HG03439 (cell line): ENCODE results near the gene ZNF608.

Source experiments
- ATAC-seq: cut with Tn5 transposase; IDR thresholded peaks from one replicate; pipeline ENCODE4 v1.9.1; 2021; ENCODE audit warnings: mild to moderate bottlenecking, moderate library complexity; ENCODE audit not compliant: unreplicated experiment

The ZNF608 gene

GRCh38 chr5:124738681-124739633 is 7.5 kb downstream of the ZNF608 start:
- ATAC-seq = no peak

- ATAC-seq = no peak
Observed at GRCh38 chr5:124737651-124738050, 8.8 kb downstream of the ZNF608 start.

DNA sequence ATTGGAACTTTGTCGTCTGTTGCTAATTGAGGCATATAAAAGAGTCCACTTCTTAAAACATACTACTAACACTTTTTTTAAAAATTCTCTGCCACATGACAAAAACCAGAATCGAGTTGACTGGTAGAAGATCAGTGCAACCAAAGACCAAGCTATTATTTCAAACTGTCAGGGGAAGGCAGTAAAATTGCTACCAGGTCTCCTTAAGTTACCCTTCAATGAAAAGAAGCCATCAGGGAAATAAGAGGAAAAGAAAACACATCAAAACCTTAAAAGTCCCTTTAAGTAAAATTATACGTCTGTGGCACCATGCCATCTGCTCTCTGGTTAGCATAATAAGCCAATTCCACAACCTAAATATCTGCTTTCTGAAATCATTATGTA is 9.6 kb downstream of the ZNF608 start:
- ATAC-seq = no peak

GRCh38 chr5:124736082-124736804 is 10.2 kb downstream of the ZNF608 start:
- ATAC-seq = no peak

DNA sequence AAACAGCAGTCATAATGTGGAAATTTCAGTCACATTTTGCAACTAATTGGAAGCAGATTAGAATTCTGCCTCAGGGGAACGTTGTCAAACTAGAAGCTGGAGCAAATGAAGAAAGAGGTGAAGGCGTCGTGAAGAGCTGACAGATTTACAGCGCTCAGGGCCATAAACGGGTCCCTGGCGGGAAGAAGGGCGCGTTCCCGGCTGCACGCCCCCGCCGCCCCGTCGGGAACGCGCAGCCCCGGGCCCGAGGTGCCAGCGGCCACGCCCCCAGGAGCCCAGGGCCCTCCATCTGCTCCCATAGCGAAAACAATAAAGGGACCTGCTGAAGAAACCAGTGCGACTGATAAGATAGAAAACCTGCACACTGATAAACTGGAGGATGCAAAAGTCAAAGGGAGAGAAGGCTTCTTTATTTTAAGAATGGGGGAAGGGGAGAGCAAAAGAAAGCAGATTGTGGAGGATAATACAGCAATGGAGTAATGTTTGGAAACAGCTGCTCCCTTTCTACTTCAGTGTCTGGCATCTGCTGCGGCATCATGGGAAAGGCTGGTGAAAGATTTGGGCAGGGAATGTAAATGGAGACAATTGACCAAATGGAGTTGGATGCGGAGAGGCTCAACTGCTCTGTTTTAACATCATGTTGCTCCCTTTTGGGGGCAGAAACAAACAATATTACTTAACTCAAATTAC is 11.1 kb downstream of the ZNF608 start:
- no peak for ATAC-seq

DNA sequence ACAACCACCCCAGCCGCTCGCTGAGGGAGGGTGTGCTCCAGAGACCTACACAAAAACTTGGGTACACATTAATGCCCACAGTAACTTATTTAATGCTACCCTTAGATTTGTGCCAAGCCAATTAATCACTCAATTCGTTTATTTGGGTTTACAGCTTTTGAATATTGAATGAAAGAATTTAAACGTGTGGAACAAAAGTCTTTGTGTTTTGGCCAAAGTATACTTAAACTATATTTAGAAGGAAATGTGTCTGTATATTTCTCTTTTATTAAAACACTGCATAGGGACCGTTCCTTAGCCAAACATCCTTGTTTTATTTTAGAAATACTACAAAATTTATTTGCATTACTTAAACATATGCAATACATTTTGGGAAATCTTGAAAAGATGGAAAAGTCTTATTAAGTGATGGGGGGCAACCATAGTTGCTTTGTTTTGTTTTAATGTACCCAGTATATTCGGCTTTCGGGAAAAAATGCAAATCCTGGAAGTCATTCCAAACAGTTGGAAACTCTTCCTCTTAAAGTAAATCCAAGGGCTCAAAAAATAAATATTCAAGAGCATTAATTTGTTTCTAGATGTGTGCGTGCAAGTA is 11.8 kb downstream of the ZNF608 start:
- ATAC-seq = no peak

DNA sequence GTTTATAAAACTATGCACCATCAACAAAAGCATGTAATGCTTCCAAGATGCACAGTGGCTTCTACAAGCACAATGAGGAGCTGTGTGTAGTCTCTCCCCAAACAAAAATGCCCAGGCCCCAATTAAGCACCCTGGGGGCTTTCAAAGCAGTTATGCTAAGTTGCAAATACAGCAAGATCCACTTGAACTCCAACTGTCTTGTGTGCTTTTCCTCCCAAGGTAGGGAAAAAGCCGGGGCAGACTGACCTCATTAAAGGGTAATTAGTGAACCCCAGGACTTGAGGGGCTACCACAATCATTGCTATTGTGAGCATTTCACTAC is 13.1 kb downstream of the ZNF608 start:
- ATAC-seq = no peak

DNA sequence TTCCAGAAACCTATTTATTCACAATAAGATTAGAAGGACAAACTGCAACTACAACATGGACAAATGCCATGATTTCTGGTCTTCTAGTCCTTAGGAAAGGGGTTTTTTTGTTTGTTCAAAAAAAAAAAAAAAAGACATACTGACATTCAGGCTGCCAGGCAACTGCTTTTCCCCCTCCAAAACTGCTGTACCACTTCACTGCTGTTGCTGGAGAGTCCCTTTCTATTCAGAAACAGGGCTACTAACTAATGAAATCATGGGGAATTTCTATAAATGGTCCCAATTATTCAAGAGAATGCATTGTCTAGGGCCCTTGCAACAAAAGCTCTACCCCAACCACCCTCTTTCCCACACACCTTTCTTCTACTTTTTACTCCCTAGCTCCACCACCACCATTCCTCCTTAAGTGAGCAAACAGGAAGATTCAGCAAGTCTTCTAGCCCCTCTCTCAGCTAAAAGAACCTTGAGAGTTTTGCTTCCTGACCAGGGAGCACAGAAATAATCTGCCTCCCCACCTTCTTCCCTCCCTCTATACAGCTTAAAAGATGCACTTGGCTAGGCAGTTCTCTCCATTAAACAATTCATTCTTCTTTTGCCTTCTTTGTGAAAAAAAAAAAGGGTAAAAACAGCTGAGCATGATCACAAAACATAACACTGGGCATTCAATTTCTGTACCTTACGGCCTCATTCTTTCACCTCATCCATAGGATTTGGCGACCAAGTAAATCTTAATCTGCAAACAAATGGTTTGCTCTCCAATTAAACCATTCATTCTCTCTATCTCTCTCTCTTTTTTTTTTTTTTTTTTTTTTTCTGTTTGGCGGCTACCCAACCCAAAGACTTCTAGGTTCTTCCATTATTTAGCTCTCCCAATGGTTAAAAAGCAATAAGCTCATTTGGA is 13.8 kb downstream of the ZNF608 start:
- no peak for ATAC-seq

DNA sequence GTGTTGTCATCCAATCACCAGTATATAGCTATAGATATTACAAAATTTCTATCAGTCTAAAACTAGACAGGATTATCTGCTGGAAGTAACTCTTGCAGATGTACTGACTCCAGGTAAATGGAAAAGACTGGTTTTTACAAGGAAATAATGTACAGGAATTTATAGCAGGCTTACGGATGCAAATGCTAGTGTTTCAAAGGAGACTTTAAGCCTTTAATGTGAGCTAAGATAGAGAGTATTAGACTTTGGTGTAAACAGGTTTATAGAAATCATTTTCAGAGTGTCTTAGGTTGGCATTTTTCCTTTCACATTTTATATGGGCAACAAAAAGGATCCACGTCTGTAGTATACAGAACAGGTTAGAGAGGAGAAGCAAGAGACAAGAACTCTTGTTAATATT is 16.1 kb downstream of the ZNF608 start:
- no peak for ATAC-seq

DNA sequence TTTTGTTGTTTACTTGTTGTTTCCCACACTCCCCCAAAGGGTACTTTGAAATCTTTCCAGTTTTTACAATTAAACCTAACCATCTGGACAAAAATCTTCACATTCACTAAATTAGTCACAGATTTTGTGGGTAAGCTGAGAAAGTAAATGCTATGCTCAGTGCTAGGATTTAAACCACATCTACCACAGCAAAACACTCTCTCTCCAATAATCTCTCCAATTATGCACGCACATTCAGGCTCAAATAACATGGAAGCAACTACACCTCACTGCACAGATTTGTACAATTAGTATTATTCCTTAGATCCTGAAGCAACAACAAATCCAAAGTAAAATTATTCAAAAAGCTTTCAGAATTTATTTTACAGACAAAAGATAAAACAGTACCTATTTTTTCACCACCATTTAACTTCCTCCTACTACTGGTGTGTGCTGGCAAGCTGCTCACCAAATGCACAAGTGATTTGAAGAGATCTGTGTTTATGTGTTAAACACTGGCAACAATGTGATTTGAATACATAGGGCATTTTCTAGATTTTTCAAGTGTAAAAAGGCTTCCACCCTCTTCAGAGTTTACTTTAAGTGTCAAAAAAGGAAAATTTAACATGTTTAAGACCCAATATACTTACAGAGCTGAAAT is 16.6 kb downstream of the ZNF608 start:
- ATAC-seq = no peak

- ATAC-seq = no peak
Observed at GRCh38 chr5:124728968-124729332, 17.5 kb downstream of the ZNF608 start.

GRCh38 chr5:124728331-124728967 is 18.0 kb downstream of the ZNF608 start:
- ATAC-seq = no peak

DNA sequence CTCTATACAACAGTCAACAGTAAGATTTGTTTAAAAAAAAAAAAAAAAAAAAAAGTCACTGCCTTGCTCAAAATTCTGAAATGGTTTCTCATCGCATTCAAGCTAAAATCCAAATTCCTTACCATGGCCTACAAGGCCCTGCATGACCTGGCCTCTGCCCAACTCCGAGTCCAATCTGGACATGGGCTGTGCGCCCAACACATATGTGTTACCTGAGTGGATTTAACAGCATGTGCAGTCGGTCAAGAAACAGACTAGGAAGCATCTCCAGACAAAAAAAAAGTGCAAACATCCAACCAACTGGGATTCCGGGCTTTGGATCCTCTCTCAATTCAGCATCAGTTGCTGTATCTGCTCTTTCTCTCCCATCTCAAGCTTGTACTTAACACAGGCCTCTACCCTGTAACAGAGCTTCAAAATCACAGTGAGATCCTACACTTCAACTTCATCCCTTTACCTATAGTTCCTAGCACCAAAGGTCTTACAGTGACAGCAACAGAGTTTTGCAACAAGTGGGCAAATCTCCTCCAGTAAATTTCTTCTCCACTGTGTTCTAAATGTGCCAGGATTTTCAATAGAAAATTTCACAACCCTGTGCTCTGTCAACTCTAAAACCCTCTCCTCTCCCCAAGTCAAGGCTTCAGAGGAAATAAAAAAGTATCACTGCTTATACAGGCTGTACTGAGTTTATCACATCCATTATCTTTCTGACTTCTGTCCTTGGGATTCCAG is 19.6 kb downstream of the ZNF608 start:
- no peak for ATAC-seq

DNA sequence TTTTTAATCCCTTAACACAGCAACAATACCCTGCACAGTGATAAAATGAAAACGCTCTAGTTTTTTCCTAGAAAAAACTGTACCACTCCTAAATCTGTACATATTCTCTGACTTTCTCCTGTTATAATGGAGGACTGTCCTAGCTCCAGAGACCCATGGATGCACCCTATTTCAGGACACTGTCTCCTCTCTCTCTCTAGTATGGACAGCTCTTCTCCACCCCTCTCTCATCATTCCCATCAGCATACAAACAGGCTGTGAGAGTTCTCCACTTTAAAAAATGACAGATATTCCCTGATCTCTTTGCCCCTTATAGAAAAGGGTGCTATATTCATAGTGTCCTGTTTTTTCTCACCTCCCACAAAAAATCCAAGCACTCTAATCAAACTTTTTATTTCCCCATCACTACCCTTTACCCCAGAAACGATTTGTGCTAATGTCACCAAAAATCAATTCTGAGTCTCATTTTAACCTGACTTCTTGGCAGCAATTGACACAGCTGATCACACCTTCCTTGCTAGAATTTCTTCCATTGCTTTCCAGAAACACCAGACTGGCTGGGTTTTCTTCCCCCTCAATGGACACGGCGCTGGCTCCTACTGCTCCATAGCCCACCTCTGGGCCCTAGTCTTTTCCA is 20.7 kb downstream of the ZNF608 start:
- no peak for ATAC-seq

DNA sequence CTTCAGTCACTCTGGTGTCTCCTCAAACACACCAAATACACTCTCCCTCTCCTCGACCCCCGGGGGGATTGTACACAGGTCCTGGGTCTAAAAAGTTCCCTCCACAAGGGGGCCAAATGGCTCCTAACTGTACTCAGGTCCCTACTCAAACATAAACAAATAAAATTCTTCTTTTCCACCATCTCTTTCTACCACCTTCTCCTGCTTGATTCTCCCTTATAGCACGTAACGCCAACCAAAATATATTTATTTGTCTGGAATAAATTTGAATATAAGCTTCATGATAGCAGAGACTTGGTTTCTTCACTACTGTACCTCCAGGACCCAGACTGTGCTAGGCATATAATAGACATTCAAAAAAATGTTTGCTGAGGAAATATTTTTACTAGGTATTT is 21.4 kb downstream of the ZNF608 start:
- ATAC-seq = peak; percentile 61

GRCh38 chr5:124724357-124725039 is 21.9 kb downstream of the ZNF608 start:
- ATAC-seq = peak; percentile 53

DNA sequence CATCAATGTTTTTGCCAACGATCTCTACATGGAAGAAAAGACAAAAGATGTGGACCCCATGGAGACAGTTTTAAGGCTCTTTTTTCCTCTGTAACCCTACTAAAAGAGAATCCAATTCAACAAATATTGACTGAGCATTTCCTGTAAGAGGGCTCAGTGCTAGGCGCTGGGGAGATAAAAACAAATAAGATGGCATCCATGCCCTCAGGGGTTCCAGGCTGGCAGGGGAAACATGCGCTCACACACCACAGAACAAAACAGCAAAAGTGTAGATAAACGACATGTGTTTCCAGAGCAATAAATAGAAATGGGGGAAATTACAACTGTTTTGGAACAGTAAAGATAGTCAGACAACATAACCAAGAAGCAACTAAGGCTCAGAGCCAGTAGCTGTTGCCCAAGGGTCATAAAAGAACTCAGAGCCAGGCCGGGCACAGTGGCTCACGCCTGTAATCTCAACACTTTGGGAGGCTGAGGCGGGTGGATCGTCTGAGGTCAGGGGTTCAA is 25.2 kb downstream of the ZNF608 start:
- no peak for ATAC-seq
